ENCODE data around the gene CNIH3.

DNA sequence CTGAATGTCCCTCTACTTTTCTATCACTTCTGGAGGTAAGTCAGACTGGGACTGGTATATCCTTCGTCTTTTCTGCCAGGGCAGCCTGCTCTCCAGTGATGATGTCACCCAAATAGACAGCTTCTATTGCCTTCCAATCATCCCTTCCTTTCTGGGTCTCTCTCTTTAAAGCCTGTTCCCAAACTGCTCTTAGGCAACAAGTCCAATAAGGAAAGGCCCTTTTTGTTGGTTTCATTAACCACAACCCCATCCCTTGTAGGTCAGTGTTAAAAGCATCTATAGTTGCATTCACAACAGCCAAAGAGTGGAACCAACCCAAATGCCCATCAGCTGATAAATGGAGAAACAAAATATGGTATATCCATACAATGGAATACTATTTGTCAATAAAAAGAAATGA lies 114.4 kb downstream of the CNIH3 start:
- TF ChIP-seq EZH2 (IDR thresholded peaks at IDR 0.05; ENCODE audit: borderline replicate concordance, low read depth, low read length, severe bottlenecking) (no peak), POLR2AphosphoS5 (IDR thresholded peaks at IDR 0.05; ENCODE audit: insufficient read depth, low read depth, low read length) (no peak), POLR2A (IDR thresholded peaks at IDR 0.05; ENCODE audit: low read depth, low read length) (no peak), JUN (IDR thresholded peaks at IDR 0.05; ENCODE audit: borderline replicate concordance, insufficient read depth, insufficient read length, low read depth) (no peak)
- TF ChIP-seq, protein P1, sequence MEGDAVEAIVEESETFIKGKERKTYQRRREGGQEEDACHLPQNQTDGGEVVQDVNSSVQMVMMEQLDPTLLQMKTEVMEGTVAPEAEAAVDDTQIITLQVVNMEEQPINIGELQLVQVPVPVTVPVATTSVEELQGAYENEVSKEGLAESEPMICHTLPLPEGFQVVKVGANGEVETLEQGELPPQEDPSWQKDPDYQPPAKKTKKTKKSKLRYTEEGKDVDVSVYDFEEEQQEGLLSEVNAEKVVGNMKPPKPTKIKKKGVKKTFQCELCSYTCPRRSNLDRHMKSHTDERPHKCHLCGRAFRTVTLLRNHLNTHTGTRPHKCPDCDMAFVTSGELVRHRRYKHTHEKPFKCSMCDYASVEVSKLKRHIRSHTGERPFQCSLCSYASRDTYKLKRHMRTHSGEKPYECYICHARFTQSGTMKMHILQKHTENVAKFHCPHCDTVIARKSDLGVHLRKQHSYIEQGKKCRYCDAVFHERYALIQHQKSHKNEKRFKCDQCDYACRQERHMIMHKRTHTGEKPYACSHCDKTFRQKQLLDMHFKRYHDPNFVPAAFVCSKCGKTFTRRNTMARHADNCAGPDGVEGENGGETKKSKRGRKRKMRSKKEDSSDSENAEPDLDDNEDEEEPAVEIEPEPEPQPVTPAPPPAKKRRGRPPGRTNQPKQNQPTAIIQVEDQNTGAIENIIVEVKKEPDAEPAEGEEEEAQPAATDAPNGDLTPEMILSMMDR (IDR thresholded peaks at IDR 0.05; ENCODE audit: extremely low read depth in 1 of 2, insufficient read depth in 1 of 2, low read depth in 1 of 2, low read length in 2 of 2), result no peak

All from endothelial cell of umbilical vein (primary cell).